Fibroblast of mammary gland (primary cell): Measurements from ENCODE around the gene AP1S1.

Source experiments
- DNase-seq: peaks from one replicate; pipeline ENCODE4 v3.0.0-alpha.2; 2010; ENCODE audit warnings: low read depth
- H3K4me3 ChIP-seq: 2 replicates; pipeline ENCODE4 v1.5.1; 2011; ENCODE audit warnings: low read depth, mild to moderate bottlenecking, low read length, moderate library complexity; ENCODE audit not compliant: control insufficient read depth
- CTCF ChIP-seq: conservative IDR thresholded peaks from 2 replicates; pipeline ENCODE4 v1.5.1; 2011; ENCODE audit warnings: low read depth, low read length, inconsistent platforms; ENCODE audit not compliant: control insufficient read depth, insufficient read depth

The AP1S1 gene

GRCh38 chr7:101207459-101207858 is 53.2 kb downstream of the AP1S1 start:
- TF ChIP-seq CTCF: no peak
- no peak overlapping the region for H3K4me3 ChIP-seq
- no peak for DNase-seq

GRCh38 chr7:101208794-101209193 is 54.5 kb downstream of the AP1S1 start:
- no peak overlapping the region for H3K4me3 ChIP-seq
- no peak for TF ChIP-seq CTCF
- DNase-seq: no peak

- H3K4me3 ChIP-seq: no peak overlapping the region
- no peak for DNase-seq
- no peak for TF ChIP-seq CTCF
These were observed 55.9 kb downstream of the AP1S1 start for GRCh38 chr7:101210143-101210542.
